AML-193 (cell line): ENCODE measurements around the gene AQP11.

ENCODE experiments used
- DNase-seq, 2 experiments: peaks; one replicate each; lab custom pipeline; 2025; lab: John Stamatoyannopoulos, UW

The AQP11 gene

GRCh38 chr11:77593883-77594282, 4.1 kb downstream of the AQP11 start:
- no peak for DNase-seq

- DNase-seq = no peak
These were observed 6.9 kb downstream of the AQP11 start for GRCh38 chr11:77596626-77597025.

- no peak for DNase-seq
These were observed 8.4 kb downstream of the AQP11 start for GRCh38 chr11:77598195-77598594.

- no peak for DNase-seq
These were observed 12.8 kb downstream of the AQP11 start for GRCh38 chr11:77602381-77603088.

GRCh38 chr11:77604281-77604680, 14.5 kb downstream of the AQP11 start:
- DNase-seq = no peak

GRCh38 chr11:77609234-77609633, 19.5 kb downstream of the AQP11 start:
- no peak for DNase-seq

- DNase-seq = no peak
These were observed 22.2 kb downstream of the AQP11 start for GRCh38 chr11:77611921-77612320.

GRCh38 chr11:77617892-77618291, 28.1 kb downstream of the AQP11 start:
- DNase-seq = no peak

GRCh38 chr11:77619576-77620198, 29.9 kb downstream of the AQP11 start:
- DNase-seq = peak; percentile 21 to 33

- no peak for DNase-seq
These were observed 40.5 kb downstream of the AQP11 start for GRCh38 chr11:77630157-77630710.

GRCh38 chr11:77633926-77634325, 44.2 kb downstream of the AQP11 start:
- DNase-seq = peak; percentile 71 to 76

GRCh38 chr11:77636731-77637344, 47.1 kb downstream of the AQP11 start:
- DNase-seq = peak; percentile 24 to 34

- peak; percentile 93 to 94 for DNase-seq
These were observed 47.8 kb downstream of the AQP11 start, which contains the start of gene CLNS1A for GRCh38 chr11:77637345-77638165. TSS of gene CLNS1A (minus strand) at chr11:77637794. CDS start at chr11:77637714, 80 bp downstream.

- no peak for DNase-seq
These were observed 52.5 kb downstream of the AQP11 start for GRCh38 chr11:77642228-77642627.

GRCh38 chr11:77644887-77645286, 55.1 kb downstream of the AQP11 start:
- no peak for DNase-seq

- no peak for DNase-seq
These were observed 58.0 kb downstream of the AQP11 start for GRCh38 chr11:77647654-77648305.

GRCh38 chr11:77650123-77650522, 60.4 kb downstream of the AQP11 start:
- DNase-seq = no peak

GRCh38 chr11:77654770-77655434, 65.1 kb downstream of the AQP11 start:
- no peak for DNase-seq

- DNase-seq = no peak
These were observed 66.6 kb downstream of the AQP11 start for GRCh38 chr11:77656362-77656761.

GRCh38 chr11:77658213-77659013, 68.7 kb downstream of the AQP11 start:
- DNase-seq = no peak
